HG03108 (cell line): ENCODE measurements around the gene XRCC1.
A peak's percentile ranks its signal among the peaks of the same experiment; 100 is the strongest.
"Not testable (repeated sequence)": the region's sequence is repeated elsewhere in the genome, so short reads cannot be mapped to it uniquely, and the experiment has no call there.

Source experiments
- ATAC-seq: cut with Tn5 transposase; IDR thresholded peaks from one replicate; pipeline ENCODE4 v1.9.1; 2021; ENCODE audit warnings: moderate library complexity; ENCODE audit not compliant: unreplicated experiment

Gene XRCC1

DNA sequence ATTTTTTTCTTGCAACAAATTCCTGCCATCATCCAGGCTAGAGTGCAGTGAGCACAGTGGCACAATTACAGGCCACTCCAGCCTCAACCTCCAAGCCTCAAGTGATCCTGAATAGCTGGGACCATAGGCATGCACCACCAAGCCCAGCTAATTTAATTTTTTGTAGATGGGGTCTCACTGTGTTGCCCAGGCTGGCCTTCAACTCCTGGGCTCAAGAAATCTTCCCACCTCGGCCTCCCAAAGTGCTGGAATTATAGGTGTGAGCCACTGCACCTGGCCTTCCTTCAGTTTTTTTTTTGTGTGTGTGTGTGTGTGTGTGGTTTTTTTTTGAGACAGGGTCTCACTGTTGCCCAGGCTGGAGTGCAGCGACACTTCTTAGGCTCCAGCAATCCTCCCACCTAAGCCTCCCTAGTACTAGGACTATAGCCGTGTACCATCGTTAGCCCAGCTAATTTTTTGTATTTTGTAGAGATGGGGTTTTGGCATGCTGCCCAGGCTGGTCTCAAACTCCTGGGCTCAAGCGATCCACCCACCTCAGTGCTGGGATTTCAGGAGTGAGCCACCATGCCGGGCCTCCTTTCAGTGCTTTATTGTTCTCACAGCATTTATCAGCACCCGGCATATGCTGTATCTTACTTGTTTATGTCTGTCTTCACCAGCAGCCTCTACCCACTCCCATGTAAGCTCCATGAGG lies 30.7 kb upstream of the XRCC1 start:
- ATAC-seq = no peak

- not testable (repeated sequence) for ATAC-seq
Observed at GRCh38 chr19:43600326-43600725, 25.0 kb upstream of the XRCC1 start.

DNA sequence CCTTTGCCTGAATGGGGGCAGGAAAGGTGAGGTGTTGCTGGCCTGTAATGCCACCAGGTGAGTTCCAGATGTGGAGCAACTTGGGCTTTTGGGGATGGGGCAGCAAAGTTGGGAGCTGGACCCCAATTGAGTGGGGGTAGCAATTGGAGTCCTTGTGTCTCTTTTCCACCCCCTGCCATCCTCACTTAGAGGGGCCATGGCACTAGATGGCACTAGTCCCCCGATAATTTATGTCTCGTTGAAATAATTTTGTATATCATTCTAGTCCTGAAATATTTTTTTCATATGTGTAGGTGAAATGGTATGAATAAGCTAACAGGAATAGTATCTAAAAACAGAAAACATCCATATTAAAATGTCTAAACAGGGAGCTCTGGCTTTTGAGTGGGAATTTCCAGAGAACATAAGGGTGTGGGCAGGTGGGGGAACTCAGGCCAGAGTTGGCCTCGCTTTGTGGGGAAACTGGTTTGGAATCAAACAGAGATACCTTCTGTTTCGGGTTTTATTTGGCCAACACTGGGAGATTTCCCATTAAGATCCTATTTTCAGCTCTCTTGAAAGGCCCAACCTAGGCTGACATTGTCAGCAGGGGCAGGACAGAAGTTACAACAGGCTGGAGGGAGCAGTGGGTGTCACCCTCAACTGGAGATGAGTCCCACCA lies 24.4 kb upstream of the XRCC1 start:
- ATAC-seq = no peak

GRCh38 chr19:43598445-43599240 lies 23.3 kb upstream of the XRCC1 start:
- no peak for ATAC-seq

DNA sequence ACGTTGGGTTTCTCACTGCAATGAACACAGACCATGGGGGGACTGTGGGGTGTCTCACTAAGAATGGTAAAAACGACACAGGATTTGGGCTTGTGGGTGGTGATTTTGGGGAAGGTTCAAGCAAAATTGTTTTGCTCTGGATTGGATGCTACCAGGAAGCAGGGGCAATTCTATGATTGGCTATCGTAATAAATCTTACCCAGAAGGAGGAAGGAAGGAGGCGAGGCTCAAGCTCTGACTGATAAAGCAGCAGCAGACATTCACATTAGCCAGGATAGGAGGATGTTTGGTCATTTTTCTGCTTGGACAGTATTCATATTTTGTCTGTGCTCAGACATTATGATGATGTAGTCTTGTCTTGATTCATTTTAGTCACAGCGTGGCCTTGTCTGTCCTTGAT lies 22.5 kb upstream of the XRCC1 start:
- ATAC-seq = no peak

- ATAC-seq = no peak
Observed at GRCh38 chr19:43596842-43597461, 21.6 kb upstream of the XRCC1 start.

DNA sequence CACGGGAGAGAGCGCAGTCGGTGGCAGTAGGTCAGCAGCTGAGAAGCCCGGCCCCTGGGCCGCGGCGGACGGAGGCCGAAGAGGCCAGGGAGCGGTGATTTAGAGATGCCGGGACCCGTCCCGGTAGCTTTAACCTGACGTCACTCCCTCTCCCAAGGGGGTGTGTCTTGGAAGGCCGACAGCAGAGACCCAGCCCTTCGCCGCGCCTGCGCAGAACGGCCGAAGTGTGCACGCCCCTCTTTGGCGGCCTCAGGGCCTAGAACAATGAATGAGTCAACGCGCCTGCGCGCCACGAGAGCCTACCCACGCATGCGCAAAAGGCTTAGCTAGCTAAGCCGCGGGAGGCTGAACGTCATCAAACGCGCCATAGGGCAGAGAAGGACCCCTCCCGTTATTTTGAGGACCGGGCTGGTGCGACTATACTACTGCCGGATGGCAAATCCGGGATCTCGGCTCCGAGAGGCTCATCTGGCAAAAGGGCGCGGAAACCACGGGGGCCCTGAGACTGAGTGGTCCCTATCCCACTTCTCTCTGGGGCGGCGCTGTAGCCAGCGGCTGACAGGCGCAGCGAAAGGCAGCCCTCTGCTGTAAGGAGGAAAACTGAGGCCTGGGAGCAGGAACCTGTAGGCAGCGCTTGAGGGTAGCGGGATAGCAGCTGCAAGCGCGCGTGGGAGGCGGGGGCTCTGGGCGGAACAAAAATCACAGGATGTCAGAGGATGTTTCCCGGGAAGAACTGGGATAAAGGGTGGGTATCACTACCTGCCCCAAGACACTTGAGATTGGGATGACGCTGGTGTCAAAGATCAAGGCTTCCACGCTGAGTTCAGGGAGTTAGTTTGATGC lies 20.9 kb upstream of the XRCC1 start, which contains the start of the genes IRGQ and ZNF576:
TSS of gene IRGQ (minus strand) at position 136 of the 843 bp plus-strand sequence. CDS start 796 bp downstream, outside the sequence.
TSS of gene ZNF576 (plus strand) at position 597 of the 843 bp plus-strand sequence. CDS start 514 bp downstream, outside the sequence.
- ATAC-seq = peak; percentile 78

DNA sequence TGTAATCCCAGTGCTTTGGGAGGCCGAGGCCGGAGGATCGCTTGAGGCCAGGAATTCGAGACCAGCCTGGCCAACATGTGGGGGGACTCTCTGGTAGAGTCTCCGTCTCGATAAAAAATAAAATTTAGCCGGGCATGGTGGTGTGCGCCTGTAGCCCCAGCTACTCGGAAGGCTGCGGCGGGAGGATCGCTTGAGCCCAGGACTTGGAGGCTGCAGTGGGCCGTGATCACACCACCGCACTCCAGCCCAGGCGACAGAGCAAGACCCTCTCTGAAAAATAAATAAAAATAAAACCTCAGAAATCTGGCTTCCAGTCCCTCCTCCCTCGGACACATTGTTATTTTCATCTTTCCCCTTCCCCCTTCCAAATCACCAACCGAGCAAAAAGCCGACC lies 20.3 kb upstream of the XRCC1 start:
- no peak for ATAC-seq

DNA sequence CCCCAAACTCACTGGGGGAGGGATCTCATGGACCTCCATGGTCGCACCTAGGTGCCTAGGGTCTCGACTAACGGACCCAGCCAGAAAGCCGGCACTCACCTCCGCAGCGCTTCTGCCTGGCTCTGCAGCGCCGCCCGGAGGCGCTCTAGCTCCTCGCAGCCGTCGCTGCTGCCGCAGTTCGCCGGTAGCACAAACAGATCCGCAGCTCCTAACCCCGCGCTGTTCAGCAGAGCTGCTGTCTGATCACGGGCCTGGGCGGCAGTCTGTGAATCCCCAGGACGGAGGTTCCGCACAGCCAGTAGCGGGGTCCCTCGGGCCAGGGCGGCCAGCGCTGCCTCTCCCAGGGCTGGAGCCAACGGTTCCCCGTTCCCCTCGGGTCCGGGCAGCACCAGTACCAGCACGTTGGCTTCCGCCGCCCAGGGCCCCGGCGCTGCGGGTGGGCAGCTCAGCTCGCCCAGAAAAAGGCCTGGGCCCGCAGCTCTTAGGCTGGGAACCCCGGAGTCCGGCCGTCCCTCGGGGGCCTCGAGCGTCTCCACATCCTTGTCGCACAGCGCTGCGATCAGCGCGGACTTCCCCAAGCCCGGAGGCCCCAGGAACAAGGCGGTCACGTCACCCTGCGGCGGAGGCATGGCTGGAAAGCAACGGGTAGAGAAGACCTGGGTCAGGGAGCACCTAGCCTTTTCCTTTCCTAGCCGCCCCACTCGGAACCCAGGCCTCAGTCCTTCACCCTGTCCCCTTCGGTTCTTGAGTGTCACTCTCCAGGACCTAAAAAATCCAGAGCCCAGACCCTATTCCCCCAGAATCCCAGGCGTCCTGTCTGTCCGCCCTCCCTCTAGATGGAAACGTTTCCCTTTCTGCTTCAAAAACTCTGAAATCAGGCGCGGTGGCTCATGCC lies 19.6 kb upstream of the XRCC1 start:
- ATAC-seq = no peak

- ATAC-seq = no peak
Observed at GRCh38 chr19:43594081-43594697, 18.9 kb upstream of the XRCC1 start.

DNA sequence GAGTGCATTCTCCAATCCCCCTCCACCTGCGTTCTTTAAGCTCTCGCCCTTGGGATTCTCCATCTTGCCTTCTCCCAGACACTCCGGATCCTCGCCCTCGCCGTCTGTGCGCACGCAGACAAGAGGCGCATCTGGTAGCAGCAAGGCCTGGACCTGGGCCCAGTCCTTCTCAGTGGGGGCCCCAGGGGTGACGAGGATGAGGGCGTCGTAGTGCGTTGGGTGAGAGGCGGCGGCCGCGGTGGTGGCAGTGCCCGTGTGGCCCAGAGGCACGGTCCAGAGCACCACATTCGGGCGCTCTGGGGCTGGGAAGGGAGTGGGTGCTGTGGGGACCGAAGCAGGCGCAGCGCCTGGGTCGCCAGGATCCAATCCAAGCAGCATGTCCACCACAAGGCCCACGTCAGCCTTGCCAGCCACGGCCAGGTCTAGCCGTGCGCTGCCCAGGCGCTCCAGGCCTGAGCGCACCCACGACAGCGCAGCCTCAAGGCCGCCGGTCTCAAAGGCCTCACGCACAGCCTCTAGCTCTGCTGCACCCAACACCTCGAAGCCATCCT lies 17.5 kb upstream of the XRCC1 start:
- no peak for ATAC-seq

DNA sequence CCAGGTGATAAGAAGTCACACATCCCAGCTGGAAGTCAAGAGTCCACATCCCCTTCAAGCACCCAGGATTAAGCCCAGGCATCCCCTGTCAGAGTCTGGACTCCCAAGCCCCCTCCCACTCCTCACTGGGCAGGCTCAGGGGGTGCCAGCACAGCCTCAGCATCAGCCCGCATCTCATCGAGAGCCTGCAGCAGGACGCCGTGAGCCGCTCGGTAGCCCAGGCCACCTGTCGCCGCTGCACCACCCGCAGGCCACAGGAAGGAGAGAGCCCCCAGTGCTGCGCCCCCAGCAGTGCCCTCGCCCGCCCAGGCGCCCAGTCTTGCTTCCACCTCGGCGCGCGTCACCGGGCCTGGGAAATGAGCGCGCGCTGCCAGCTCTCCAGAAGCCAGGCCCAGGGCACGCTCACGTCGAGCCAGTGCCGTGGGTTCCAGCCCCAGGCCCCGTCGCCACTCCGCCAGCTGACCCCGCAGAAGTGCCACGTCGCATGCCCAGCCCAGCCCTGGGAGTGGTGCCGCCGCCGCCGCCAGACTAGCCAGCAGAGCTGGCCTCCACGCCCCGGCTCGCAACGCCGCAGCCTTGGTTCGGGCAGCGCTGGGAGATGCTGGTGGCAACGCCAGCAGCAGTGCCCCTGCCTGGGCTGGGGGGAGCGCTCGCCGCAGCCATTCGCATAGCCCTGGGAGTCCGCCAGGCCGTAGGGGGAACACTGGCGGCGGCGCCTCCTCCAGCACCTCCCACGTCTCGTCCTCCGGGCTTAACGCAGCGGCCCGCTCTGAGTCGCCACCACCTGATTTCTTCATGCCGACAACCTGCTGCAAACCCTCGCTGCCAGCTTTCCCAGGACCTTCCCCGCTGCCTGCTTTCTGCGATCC lies 16.8 kb upstream of the XRCC1 start:
- no peak for ATAC-seq

DNA sequence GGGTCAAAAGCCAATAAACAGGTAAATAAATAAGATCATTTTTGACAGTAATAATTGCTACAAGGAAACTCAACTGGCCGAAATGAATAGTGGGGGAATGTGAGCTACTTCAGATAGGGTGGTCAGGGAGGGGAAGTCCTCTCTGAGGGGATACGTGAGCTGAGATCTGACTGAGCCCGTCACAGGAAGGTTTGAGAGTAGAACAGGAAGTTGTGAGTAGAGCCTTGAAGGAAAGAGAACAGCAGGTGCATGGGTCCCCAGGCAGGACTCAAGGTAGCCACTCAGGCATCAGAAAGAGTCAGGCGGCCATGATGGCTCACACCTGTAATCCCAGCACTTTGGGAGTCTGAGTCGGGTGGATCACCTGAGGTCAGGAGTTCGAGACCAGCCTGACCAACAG lies 14.4 kb upstream of the XRCC1 start:
- no peak for ATAC-seq

DNA sequence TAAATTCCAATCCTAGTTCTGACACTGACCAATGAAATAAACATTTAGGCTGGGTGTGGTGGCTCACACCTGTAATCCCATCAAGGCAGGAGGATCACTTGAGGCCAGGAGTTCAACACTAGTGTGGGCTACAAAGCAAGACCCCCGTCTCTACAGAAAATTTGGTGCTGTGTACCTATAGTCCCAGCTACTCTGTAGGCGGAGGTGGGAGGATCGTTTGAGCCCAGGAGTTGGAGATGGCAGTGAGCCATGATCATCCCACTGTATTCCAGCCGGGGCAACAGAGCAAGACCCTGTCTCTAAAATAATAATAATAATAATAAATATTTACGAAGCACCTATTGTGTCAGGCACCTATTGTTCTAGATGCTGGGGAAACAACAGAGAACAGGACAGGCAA lies 13.9 kb upstream of the XRCC1 start:
- ATAC-seq = no peak

- ATAC-seq = not testable (repeated sequence)
Observed at GRCh38 chr19:43587029-43587428, 11.7 kb upstream of the XRCC1 start.

DNA sequence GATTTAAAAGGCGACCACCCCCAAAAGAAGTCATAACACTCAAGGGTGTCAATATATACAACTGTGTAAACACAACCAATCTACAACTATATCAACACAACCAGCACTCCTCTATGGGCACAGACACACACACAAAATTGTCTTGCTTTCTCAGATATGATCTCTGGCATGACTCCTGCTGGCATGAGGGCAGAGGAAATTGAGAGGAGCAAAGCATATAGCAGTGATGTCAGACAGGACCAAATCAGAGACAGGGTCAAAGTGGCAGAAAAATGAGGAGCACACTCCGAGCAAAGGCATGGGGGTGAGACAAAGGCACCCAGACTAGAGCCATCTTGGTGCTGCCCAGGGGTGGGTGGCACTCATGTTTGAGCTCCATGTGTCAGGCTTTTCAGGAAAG lies 11.0 kb upstream of the XRCC1 start:
- no peak for ATAC-seq

- ATAC-seq = no peak
Observed at GRCh38 chr19:43584484-43584883, 9.2 kb upstream of the XRCC1 start.

- no peak for ATAC-seq
Observed at GRCh38 chr19:43582495-43582894, 7.2 kb upstream of the XRCC1 start.
